ENCODE data around the gene ARHGEF19. TPM values are rescaled to one million over a fixed set of nuclear protein-coding genes. Genes with fewer than 3 reads are reported as not detected.

ARHGEF19 gene
- polyA plus RNA-seq, 1 experiment: 11.6 TPM

DNA sequence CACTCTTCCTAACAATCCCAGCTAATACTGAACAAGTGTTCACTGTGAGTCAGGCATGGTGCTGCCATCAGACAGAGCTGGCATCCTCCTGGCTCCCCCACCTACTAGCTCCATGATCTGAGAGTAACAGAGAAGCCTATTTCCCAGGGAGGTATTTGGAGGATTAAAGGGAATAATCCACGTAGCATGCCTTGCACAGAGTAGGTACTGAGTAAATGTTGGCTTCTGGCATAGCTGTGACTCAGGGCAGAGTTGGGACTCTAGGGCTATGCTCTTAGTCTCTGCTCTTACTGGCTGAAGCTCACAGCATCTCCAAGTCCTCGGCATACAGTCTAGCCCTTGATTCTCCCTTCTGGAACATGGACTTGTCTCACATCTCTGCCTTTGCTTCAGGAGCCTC is 8.2 kb downstream of the ARHGEF19 start:
- Histone ChIP-seq H3K27me3 (ENCODE audit: control insufficient read depth, insufficient read depth, low read length) (no peaks in the 10 kb centered on the region), H3K36me3 (ENCODE audit: control insufficient read depth, insufficient read depth, low read length) (peaks cover 8% of the 10 kb centered on the region), H3K4me3 (ENCODE audit: low read depth, low read length) (no peak overlapping the region)
- TF ChIP-seq, protein P1, sequence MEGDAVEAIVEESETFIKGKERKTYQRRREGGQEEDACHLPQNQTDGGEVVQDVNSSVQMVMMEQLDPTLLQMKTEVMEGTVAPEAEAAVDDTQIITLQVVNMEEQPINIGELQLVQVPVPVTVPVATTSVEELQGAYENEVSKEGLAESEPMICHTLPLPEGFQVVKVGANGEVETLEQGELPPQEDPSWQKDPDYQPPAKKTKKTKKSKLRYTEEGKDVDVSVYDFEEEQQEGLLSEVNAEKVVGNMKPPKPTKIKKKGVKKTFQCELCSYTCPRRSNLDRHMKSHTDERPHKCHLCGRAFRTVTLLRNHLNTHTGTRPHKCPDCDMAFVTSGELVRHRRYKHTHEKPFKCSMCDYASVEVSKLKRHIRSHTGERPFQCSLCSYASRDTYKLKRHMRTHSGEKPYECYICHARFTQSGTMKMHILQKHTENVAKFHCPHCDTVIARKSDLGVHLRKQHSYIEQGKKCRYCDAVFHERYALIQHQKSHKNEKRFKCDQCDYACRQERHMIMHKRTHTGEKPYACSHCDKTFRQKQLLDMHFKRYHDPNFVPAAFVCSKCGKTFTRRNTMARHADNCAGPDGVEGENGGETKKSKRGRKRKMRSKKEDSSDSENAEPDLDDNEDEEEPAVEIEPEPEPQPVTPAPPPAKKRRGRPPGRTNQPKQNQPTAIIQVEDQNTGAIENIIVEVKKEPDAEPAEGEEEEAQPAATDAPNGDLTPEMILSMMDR (IDR thresholded peaks at IDR 0.05; ENCODE audit: insufficient read depth, low read depth, low read length): no peak
- ChIA-PET POLR2A (no interaction called here), CTCF (interaction anchor here (0.7 to 2.6 kb wide), 10 partner anchors 14 to 412 kb away, joined by 3 to 13 read pairs (median 4); partner anchors contain the start of gene FAM131C)
- no peak for DNase-seq (ENCODE audit: low read depth)

DNA sequence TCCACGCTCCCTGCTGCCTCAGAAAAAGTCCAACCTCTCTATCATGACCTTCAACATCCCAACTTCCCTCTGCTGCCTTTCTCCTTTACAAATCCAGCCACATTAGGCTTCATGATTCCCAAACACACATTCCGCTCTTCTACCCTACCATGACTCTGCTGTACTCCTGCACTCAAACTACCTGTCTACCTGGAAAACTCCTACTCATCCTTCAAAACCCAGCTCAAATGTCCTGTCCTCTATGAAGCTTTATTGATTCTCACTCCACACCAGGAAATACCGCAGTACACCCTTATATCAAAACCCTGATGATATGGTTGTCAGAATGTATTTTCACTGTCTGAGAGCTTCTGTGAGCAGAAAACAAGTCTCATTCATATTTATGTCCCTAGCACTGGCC is 8.9 kb downstream of the ARHGEF19 start:
- Histone ChIP-seq H3K27me3 (ENCODE audit: control insufficient read depth, insufficient read depth, low read length) (no peaks in the 10 kb centered on the region), H3K36me3 (ENCODE audit: control insufficient read depth, insufficient read depth, low read length) (peaks cover 8% of the 10 kb centered on the region), H3K4me3 (ENCODE audit: low read depth, low read length) (no peak overlapping the region)
- POLR2A ChIA-PET: no interaction called here
- CTCF ChIA-PET: interaction anchor here (1.1 to 2.6 kb wide), 6 partner anchors 41 to 411 kb away, joined by 3 to 13 read pairs (median 4); partner anchors contain the start of gene FAM131C
- no peak for DNase-seq (ENCODE audit: low read depth)
- TF ChIP-seq, protein P1 (IDR thresholded peaks at IDR 0.05; ENCODE audit: insufficient read depth, low read depth, low read length): no peak

DNA sequence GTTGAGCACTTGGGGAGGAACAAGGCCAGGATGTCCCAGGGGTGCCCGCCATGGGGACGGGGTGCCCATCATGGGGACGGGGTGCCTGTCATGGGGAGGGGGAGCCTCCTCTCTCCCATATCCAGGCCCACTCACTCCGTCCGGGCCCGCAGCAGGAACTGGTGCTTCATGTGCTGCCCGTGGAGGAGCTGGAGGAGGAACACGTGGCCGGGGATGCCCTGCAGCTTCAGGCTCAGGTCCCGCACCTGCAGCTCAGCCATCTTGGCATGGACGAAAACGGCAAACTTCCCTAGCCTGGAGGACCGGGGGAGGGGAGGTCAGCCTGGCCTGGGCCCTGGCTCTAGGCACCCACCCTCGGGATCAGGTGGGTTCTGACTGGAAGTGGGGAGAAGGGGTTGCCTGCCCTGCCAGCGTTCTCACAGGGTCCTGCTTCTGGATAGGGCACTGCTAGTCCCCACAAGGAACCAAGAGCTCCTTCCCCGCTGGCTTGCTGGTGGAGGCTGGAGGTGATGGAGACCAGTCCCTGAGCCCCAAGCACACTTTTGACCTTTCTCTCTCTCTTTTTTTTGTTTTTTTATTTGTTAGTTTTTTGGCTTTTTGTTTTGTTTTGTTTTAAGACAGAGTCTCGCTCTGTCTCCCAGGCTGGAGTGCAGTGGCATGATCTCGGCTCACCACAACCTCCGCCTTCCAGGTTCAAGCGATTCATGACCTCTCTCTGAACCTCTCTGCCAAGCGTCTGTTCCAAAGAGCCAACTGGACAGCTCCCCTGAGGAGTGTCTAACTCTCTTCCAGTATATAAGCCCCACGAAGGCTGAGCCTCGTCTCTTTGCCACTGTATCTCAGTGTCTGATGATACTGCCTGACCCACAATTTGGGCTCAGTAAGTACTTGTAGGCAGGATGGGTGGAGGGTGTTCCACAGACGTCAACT is 9.9 kb downstream of the ARHGEF19 start:
- Histone ChIP-seq H3K36me3 (ENCODE audit: control insufficient read depth, insufficient read depth, low read length) (peaks cover 8% of the 10 kb centered on the region), H3K27me3 (ENCODE audit: control insufficient read depth, insufficient read depth, low read length) (no peaks in the 10 kb centered on the region), H3K4me3 (ENCODE audit: low read depth, low read length) (no peak overlapping the region)
- CTCF ChIA-PET: interaction anchor here (1.1 to 4.2 kb wide), 5 partner anchors 42 to 162 kb away, joined by 4 to 28 read pairs (median 6); partner anchors contain the start of gene FAM131C
- no peak for DNase-seq (ENCODE audit: low read depth)
- POLR2A ChIA-PET: no interaction called here
- TF ChIP-seq, protein P1 (IDR thresholded peaks at IDR 0.05; ENCODE audit: insufficient read depth, low read depth, low read length): no peak

DNA sequence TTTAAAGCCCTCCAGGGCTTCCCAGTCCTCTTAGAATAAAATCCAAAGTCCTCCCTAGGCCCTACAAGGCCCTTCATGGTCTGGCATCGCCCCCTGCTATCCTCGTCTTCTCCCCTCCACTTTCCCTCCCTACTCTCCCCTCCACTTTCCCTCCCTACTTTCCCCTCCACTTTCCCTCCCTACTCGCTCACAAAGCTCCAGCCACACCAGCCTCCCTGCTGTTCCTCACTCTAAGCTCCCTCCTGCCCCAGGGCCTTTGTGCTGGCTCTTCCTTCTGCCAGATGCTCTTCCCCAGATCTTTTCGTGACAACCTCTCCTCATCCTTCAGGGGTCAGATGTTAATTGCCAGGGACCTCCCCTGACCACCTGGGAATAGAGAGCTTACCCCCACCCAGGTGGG is 12.8 kb downstream of the ARHGEF19 start:
- H3K27me3 ChIP-seq (ENCODE audit: control insufficient read depth, insufficient read depth, low read length): no peaks in the 10 kb centered on the region
- H3K4me3 ChIP-seq (ENCODE audit: low read depth, low read length): no peak overlapping the region
- ChIA-PET CTCF (interaction anchor here (1.2 to 4.2 kb wide), 4 partner anchors 11 to 127 kb away, joined by 3 to 28 read pairs (median 8); partner anchors contain the start of gene FAM131C), POLR2A (interaction anchor here (0.6 kb wide), 1 partner anchor 193 kb away, joined by 3 read pairs; no protein-coding TSS in a partner anchor)
- TF ChIP-seq, protein P1 (IDR thresholded peaks at IDR 0.05; ENCODE audit: insufficient read depth, low read depth, low read length): no peak
- no peak for DNase-seq (ENCODE audit: low read depth)
- peaks cover 7% of the 10 kb centered on the region for H3K36me3 ChIP-seq (ENCODE audit: control insufficient read depth, insufficient read depth, low read length)

DNA sequence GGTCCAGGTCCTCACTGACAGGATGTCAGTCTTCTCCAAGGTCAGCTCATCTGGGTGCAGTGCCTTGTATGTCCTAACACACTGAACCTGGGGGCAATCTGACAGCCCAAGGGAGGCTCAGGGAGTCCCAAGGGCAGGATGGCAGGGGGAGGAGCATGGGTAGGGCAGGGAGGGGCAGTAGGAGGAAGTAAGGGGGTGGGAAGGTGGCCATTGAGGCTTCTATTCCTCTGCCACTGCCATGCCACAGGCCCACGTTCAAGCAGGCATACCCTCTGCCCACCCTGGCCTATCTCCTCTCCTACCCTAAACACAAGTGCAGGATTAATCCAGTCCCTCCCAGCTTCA is 13.3 kb downstream of the ARHGEF19 start:
- TF ChIP-seq, protein P1 (IDR thresholded peaks at IDR 0.05; ENCODE audit: insufficient read depth, low read depth, low read length): no peak
- H3K4me3 ChIP-seq (ENCODE audit: low read depth, low read length): no peak overlapping the region
- H3K36me3 ChIP-seq (ENCODE audit: control insufficient read depth, insufficient read depth, low read length): peaks cover 6% of the 10 kb centered on the region
- CTCF ChIA-PET: interaction anchor here (2.7 to 4.2 kb wide), 2 partner anchors 11 to 120 kb away, joined by 12 to 28 read pairs; no protein-coding TSS in a partner anchor
- DNase-seq (ENCODE audit: low read depth): no peak
- POLR2A ChIA-PET: no interaction called here
- no peaks in the 10 kb centered on the region for H3K27me3 ChIP-seq (ENCODE audit: control insufficient read depth, insufficient read depth, low read length)

All from BJ (cell line).